Keratinocyte (primary cell): ENCODE results near the gene BHLHE40. TPM values are rescaled to one million over a fixed set of nuclear protein-coding genes. Genes with fewer than 3 reads are reported as not detected.

Experiments used
- DNase-seq: peaks from one replicate; pipeline ENCODE4 v3.0.0-alpha.2; 2011; ENCODE audit warnings: low read depth, missing footprints, low spot score
- FAIRE-seq: peaks from 2 replicates; lab custom pipeline; 2011; peaks lifted over from hg19 to GRCh38; lab: Jason Lieb, UNC
- H2AFZ ChIP-seq: 2 replicates; pipeline ENCODE4 v1.6.0; 2012; ENCODE audit warnings: low read length, control low read depth, inconsistent platforms; ENCODE audit not compliant: control insufficient read depth
- H3K27ac ChIP-seq: 2 replicates; pipeline ENCODE4 v1.5.1; 2011; ENCODE audit warnings: low read length; ENCODE audit not compliant: control insufficient read depth, insufficient read depth
- H3K27me3 ChIP-seq: 3 replicates; pipeline ENCODE4 v1.6.0; 2011; ENCODE audit warnings: low read length; ENCODE audit not compliant: control insufficient read depth, insufficient read depth; ENCODE audit errors: extremely low read depth
- H3K36me3 ChIP-seq, 2 experiments: 2 replicates in 1 of 2; 3 replicates in 1 of 2; pipeline ENCODE4 v1.5.1; 2011; ENCODE audit warnings: low read length in 2 of 2, mild to moderate bottlenecking in 1 of 2; ENCODE audit not compliant: control insufficient read depth in 2 of 2, insufficient read depth in 2 of 2; ENCODE audit errors: extremely low read depth in 1 of 2
- H3K4me1 ChIP-seq: 3 replicates; pipeline ENCODE4 v1.5.1; 2011; ENCODE audit warnings: low read length; ENCODE audit not compliant: control insufficient read depth, insufficient read depth; ENCODE audit errors: extremely low read depth
- H3K4me2 ChIP-seq: 3 replicates; pipeline ENCODE4 v1.6.0; 2011; ENCODE audit warnings: low read depth, low read length; ENCODE audit not compliant: control insufficient read depth, insufficient read depth; ENCODE audit errors: extremely low read depth
- H3K4me3 ChIP-seq, 3 experiments: fragments of 200-600 bp in 1 of 3; sonication (generic) in 1 of 3; 2 replicates in 2 of 3; 3 replicates in 1 of 3; pipeline ENCODE4 v1.5.1; 2011 to 2016; ENCODE audit warnings: low read length in 3 of 3, mild to moderate bottlenecking in 3 of 3, control low read depth in 2 of 3, inconsistent platforms in 1 of 3, low read depth in 1 of 3, mixed read lengths in 1 of 3, mixed run types in 1 of 3, moderate library complexity in 1 of 3; ENCODE audit not compliant: control insufficient read depth in 2 of 3, insufficient read depth in 2 of 3; ENCODE audit errors: extremely low read depth in 1 of 3
- H3K79me2 ChIP-seq: 2 replicates; pipeline ENCODE4 v1.6.0; 2012; ENCODE audit warnings: low read length; ENCODE audit not compliant: control insufficient read depth, insufficient read depth
- H3K9ac ChIP-seq: 3 replicates; pipeline ENCODE4 v1.6.0; 2011; ENCODE audit warnings: low read length; ENCODE audit not compliant: control insufficient read depth, insufficient read depth; ENCODE audit errors: extremely low read depth
- H3K9me1 ChIP-seq: 3 replicates; pipeline ENCODE4 v1.6.0; 2011; ENCODE audit warnings: low read length; ENCODE audit not compliant: control insufficient read depth, insufficient read depth; ENCODE audit errors: extremely low read depth
- H3K9me3 ChIP-seq: 2 replicates; pipeline ENCODE4 v1.5.1; 2012; ENCODE audit warnings: low read depth, low read length; ENCODE audit not compliant: control insufficient read depth
- H4K20me1 ChIP-seq: 3 replicates; pipeline ENCODE4 v1.6.0; 2011; ENCODE audit warnings: low read length; ENCODE audit not compliant: control insufficient read depth, insufficient read depth; ENCODE audit errors: extremely low read depth
- CTCF ChIP-seq, 3 experiments: IDR thresholded peaks in 1 of 3; conservative IDR thresholded peaks in 1 of 3; optimal IDR thresholded peaks in 1 of 3; 2 replicates in 2 of 3; 3 replicates in 1 of 3; pipeline versions ENCODE3 to v1.5.1; 2011; ENCODE audit warnings: low read length in 3 of 3, mild to moderate bottlenecking in 3 of 3, moderate library complexity in 2 of 3, control low read depth in 1 of 3, inconsistent platforms in 1 of 3; ENCODE audit not compliant: insufficient read depth in 2 of 3; ENCODE audit errors: extremely low read depth in 1 of 3
- EZH2 ChIP-seq: IDR thresholded peaks from one replicate; pipeline ENCODE4 v1.6.1; 2012; ENCODE audit warnings: inconsistent platforms, mild to moderate bottlenecking, low read length, moderate library complexity
- dilution Hi-C: fragments of 300-500 bp; cut with MboI; formaldehyde crosslinking; loops from one replicate; pipeline ENCODE4 v1.7.0; 2020; ENCODE audit warnings: low sequenced_read_pairs; ENCODE audit not compliant: extremely low pct_ligation_motif_present
- polyA plus RNA-seq, 5 experiments: library from polyadenylated mRNA; depleted of rRNA in 3 of 5; stranded (reverse) in 3 of 5; stranded (forward) in 1 of 5; unstranded in 1 of 5; fragments of >200 nt; gene quantifications; 1 replicate in 1 of 5; 2 replicates in 3 of 5; 3 replicates in 1 of 5; pipeline versions ENCODE4 v1.2.1 to v1.2.3, GENCODE V29; 2011 to 2012; ENCODE audit warnings: missing spikeins in 2 of 5, low read depth in 1 of 5, low replicate concordance in 1 of 5

The BHLHE40 gene
- polyA plus RNA-seq, 1 donor (not counting 4 experiments of a cell fraction or from before 2014, with no cell fraction given): 95.7 TPM

- no peaks in the 10 kb centered on the region for H3K79me2 ChIP-seq
- H3K36me3 ChIP-seq: no peaks in the 10 kb centered on the region
- TF ChIP-seq EZH2: no peak
- no peak for TF ChIP-seq CTCF (optimal IDR thresholded peaks at IDR 0.05 in 1 of 3, IDR thresholded peaks at IDR 0.05 in 1 of 3, conservative IDR thresholded peaks at IDR 0.05 in 1 of 3; ENCODE audit: extremely low read depth in 1 of 3, insufficient read depth in 2 of 3, low read length in 3 of 3)
- H4K20me1 ChIP-seq: no peaks in the 10 kb centered on the region
- FAIRE-seq (no peak), DNase-seq (no peak)
- no peaks in the 10 kb centered on the region for H3K27me3 ChIP-seq
- H3K4me2 ChIP-seq: peak overlapping the region; percentile 37
- peak overlapping the region; percentile 83 for H3K9ac ChIP-seq
- peak overlapping the region; percentile 97 for H3K27ac ChIP-seq
- no peaks in the 10 kb centered on the region for H3K9me1 ChIP-seq
- H3K9me3 ChIP-seq: no peaks in the 10 kb centered on the region
- peak overlapping the region; percentile 10 for H2AFZ ChIP-seq
- H3K4me1 ChIP-seq: peaks cover 43% of the 10 kb centered on the region
- dilution Hi-C loops: no loop called here
- H3K4me3 ChIP-seq: peak overlapping the region in 1 of 3 experiments; percentile 42
These were observed 46.8 kb downstream of the BHLHE40 start for GRCh38 chr3:5026046-5026362.

GRCh38 chr3:5029715-5030114, 50.5 kb downstream of the BHLHE40 start:
- no peak overlapping the region for H3K4me3 ChIP-seq
- no peaks in the 10 kb centered on the region for H3K36me3 ChIP-seq
- DNase-seq: no peak
- FAIRE-seq: no peak
- no peak for TF ChIP-seq EZH2
- TF ChIP-seq CTCF (optimal IDR thresholded peaks at IDR 0.05 in 1 of 3, IDR thresholded peaks at IDR 0.05 in 1 of 3, conservative IDR thresholded peaks at IDR 0.05 in 1 of 3; ENCODE audit: extremely low read depth in 1 of 3, insufficient read depth in 2 of 3, low read length in 3 of 3): no peak
- no peak overlapping the region for H2AFZ ChIP-seq
- dilution Hi-C loops: no loop called here
- no peak overlapping the region for H3K4me2 ChIP-seq
- H3K9me3 ChIP-seq: no peaks in the 10 kb centered on the region
- peaks cover 13% of the 10 kb centered on the region for H3K4me1 ChIP-seq
- H4K20me1 ChIP-seq: no peaks in the 10 kb centered on the region
- H3K27ac ChIP-seq: no peak overlapping the region
- no peaks in the 10 kb centered on the region for H3K9me1 ChIP-seq
- H3K27me3 ChIP-seq: no peaks in the 10 kb centered on the region
- H3K9ac ChIP-seq: no peak overlapping the region
- H3K79me2 ChIP-seq: no peaks in the 10 kb centered on the region
